Measurements from ENCODE around the gene FGGY.
"Not testable (repeated sequence)": the region's sequence is repeated elsewhere in the genome, so short reads cannot be mapped to it uniquely, and the experiment has no call there.

The FGGY gene

DNA sequence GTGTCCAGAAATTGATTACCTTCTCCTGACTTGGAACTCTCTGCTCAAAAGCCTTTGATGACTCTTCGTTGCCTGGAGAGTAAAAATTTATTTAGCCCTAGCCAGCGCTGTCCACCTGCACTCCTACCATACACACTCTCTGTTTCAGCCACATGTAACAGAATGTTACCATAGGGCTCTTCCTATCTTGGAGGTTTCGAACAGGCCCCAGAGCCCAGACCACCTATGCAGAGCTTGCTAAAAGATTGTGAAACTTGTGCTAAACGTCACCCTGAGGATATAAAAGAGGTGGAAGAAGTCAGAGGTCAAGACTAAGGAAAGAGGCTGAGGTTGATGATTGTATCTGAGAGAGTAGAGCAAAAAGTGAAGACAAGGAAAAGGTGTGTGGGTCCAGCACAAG lies 280.9 kb downstream of the FGGY start:
- DNase-seq (ENCODE audit: low read depth in 3 of 3): no peak

DNA sequence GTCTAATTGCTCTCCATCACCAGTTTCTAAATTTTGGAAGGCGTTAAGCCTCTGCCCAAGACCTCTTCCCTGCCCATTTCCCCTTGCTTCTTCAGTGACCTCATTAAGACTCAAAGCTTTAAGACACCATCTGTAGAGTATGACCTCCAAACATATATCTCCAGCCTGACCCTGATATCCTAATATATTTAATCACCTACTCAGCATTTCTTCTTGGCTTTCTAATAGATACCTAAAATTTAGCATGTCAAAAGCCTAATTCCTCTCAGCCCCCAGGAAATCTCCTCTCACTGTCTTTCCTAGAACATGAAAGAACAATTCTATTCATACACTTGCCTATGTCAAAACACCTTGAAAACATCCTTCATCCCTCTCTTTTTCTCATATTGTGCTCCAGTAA lies 282.3 kb downstream of the FGGY start:
- no peak for DNase-seq (ENCODE audit: low read depth in 3 of 3)

DNA sequence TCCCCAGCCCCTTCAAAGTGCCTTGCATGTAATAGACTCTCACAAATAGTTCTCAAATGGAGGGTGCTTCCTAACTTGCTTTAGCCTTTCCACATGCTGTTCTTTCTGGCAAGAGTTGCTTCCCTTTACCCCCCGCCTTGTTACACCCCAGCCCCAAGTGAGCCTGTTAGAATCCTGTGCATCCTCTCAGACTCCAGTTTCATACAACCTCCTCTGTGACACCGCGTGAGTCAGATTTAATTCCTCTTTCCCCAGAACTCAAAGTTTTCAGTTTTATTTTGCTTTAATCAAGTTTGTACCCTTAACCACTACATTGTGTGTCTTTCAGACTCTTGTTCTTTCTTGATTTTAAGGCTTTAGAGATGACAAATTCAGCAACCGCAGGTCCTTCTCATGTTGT lies 283.4 kb downstream of the FGGY start:
- DNase-seq (ENCODE audit: low read depth in 3 of 3): no peak

DNA sequence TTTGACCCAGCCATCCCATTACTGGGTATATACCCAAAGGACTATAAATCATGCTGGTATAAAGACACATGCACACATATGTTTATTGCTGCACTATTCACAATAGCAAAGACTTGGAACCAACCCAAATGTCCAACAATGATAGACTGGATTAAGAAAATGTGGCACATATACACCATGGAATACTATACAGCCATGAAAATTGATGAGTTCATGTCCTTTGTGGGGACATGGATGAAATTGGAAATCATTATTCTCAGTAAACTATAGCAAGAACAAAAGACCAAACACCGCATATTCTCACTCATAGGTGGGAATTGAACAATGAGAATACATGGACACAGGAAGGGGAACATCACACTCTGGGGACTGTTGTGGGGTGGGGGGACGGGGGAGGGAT lies 295.5 kb downstream of the FGGY start:
- DNase-seq (ENCODE audit: low read depth in 3 of 3): not testable (repeated sequence)

DNA sequence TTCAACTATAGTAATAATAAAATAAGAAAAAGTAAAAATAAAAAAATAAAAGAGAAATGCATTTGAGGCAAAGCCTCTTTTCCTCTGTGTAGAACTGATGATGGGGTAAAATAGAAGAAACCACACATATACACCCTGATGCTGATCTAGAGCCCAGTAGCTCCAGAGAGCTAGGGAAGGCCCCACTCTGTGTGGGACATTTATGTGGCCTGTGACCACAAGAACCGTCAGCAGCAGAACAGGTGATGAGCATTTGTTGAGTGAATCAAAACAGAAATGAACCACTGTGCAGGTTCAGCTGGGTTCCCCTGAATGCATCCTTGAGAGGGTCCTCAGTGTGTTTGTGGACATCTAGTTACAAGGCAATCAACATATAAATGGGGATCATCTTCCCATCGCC lies 296.0 kb downstream of the FGGY start:
- no peak for DNase-seq (ENCODE audit: low read depth in 3 of 3)

DNA sequence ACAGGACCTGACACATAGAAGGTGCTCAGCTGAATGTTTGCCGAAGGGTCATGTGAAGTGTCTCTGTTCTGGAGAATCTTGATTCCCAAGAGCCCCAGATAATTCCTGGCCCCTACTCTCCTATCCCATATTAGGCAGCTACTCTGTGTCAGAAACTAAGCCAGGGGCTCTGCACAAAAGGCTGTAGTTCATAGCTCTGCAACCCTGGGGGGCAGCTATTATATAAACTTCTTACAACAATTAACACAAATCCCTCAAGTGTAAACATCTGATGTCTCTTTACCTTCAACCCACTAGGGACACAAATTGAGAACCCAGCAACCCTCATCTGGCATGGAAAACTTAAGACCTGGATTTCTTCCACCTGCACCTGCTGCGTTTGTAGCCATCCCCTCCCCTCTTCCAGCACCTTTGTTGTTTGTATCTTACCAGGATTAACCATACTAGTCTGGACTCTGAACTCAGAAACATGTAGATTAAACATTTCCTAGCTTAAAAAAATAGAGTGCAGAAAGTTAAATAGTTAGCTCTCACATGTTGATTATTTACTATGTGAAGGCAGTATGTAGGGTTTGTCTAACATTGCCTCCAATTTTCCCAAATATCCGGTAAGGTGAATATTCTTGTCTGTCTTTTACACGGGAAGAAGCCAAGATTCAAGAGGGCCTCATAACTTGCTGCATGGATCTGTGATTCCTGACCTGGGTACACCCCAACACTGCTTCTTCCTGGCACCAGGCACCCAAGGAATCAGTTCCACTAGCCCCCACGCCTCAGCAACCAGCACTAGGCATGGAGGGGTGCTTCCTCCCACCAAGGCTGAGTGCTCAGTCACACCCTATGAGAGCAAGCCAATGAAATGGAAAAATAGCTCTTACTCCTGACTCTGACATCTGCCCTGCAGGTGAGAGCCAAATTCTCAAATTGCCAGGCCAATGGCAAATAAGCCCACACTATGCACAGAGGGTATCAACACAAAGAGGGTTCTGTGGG lies 297.2 kb downstream of the FGGY start:
- no peak for DNase-seq (ENCODE audit: low read depth in 3 of 3)

DNA sequence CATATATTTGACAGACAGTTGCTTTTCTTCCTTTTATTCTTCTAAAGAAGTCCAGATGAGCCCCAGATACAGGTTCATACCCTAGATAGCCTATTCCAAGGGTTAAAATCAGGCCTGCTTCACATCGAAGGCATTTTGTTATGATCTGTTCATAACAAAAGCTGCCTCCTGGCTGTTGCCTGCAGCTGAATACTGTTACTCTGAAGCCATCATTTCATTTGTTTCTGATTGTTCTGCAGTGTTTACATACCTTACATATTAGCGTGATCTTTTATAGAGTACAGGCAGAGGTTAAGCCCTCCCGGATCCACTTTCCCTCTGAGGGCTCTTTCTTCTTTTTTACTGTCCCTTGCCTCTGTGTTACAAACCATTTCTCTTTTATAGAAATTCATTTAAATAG lies 298.9 kb downstream of the FGGY start:
- DNase-seq (ENCODE audit: low read depth in 3 of 3): no peak

DNA sequence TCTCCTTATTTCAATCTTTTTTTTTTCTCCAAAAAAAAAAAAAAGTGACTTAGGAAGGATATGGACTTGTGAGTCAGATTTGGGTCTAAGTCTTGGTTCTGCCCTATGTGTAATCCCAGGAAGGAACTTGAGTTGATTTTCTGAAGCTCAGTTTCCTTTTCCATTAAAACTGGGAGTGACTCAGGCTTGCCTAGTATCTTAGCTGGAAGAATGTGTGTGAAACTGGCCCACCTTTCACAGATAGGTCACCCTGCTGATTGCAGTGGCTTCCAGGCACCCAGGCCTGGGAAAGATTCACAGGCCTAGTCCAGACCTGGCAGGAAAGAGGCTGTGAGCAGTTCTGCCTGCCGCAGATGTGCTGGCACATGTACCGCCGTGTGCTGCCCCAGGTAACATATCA lies 299.5 kb downstream of the FGGY start:
- DNase-seq (ENCODE audit: low read depth in 3 of 3): no peak

DNA sequence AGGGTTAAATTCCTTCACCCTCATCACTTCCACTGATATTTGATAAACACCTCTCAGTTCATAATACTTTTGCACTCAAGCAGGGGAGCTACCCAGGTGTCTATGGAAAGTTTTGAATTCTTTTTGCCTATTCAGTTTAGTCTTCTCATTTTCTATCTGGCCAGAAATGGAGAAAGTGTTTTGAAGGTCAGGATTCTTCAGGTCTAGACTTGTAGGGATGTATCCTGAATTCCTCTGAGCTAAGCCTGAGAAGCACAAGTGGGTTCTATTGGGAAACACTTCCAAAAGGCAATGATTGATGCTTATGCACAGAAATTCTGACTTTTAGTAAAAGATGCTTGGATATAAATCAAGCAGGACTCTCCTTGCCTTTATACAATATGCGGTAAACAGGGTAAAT lies 300.1 kb downstream of the FGGY start:
- DNase-seq (ENCODE audit: low read depth in 3 of 3): no peak

DNA sequence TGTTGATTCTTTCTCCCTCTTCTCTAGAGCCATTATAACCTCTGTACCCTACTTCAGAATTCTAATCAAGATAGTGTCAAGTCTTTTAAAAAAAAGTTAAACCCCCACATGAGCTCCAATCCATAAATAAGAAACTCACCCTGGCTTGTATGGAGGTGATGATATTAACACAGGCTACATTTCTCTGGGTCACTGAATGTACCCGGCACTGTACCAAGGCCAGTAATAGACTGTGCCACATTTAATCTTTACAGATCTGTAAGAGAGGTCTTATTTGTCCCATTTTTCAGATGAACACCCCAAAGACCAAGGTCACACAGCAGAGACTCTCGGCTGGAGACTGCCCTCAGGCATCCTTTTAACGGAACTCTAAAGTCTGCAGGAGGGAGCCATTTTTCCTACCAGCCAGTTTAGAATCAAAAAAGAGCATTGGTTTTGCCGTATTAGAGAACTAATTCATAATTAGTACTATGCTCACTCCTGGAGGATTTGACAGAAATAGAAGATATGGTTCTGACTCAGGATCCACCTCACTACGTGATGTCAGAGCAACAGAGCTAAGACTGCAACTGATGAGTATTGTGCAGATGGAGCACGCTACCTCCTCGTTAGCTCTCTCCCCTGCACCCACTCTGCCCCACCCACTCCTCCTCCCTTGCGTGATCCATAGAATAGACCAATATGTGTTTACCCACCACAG lies 300.7 kb downstream of the FGGY start:
- DNase-seq (ENCODE audit: low read depth in 3 of 3): no peak

DNA sequence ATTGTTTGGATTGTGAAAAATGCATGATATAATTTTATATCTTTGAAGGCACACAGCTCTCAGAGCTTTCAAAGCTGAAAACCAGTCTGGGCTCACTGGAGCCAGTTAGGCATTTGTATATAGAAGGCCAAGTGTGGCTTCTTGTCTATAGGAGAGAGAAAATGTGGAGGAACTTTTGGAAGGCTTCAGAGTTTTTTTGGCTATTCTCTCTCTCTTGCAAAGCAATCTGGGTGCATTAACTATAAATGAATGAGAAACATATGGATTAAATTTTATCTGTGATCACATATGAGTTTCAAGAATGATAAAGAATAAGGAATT lies 301.2 kb downstream of the FGGY start:
- DNase-seq (ENCODE audit: low read depth in 3 of 3): no peak

DNA sequence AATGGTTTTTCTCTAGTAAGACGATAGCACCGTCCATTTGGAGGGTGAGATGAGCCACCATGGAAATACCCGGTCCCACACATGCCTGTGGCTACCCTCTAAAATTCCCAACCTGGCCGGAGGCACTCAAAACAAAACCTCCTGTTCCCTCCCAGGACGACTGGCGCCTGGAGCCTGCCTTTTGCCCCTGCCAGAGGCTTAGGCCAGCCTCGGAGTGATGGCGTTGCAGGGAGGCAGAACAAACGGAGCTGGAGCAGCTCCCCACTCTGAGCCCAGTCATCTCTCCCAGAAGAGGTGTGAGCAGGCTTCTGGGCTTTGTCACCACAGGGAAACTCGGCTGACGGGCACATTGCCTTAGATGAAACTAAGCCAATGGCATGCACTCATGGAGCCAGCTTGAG lies 304.1 kb downstream of the FGGY start:
- no peak for DNase-seq (ENCODE audit: low read depth in 3 of 3)

DNA sequence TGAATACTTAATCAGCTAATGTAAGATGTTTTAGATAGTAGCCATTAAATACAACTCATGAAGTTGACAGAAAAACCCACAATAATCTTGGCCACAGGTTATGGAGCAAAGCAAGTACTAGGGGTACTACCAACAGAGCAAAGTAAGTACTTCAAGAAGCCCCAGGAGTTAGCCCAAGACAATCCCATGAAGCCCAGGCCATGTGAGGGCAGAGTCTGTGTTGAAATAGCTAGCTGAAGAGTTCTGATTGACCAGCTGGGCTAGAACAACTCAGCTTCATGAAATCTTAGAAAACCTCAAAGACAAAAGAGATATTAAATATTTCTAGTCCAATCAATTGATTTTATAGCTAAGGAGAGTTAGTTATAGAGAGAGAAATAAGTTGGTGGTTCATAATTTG lies 304.9 kb downstream of the FGGY start:
- no peak for DNase-seq (ENCODE audit: low read depth in 3 of 3)

DNA sequence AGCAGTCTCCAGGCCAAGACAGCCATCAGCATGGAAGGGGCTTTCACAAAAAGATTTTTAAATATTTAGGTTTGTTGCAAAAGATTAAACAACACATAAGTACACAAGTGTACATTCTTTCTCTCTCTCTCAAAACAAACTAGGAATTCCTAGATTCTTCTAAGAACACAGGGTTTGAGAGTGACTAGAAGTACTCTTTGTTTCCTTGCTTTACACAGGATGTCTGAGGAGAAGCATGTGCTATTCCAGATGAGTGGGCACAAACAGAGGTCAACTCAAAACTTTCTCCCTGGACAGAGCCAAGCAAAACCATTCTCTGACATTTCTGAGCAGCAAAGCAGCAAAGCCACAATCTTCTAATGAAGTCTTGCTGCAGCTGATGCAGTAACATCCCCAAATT lies 307.3 kb downstream of the FGGY start:
- DNase-seq (ENCODE audit: low read depth in 3 of 3): no peak

DNA sequence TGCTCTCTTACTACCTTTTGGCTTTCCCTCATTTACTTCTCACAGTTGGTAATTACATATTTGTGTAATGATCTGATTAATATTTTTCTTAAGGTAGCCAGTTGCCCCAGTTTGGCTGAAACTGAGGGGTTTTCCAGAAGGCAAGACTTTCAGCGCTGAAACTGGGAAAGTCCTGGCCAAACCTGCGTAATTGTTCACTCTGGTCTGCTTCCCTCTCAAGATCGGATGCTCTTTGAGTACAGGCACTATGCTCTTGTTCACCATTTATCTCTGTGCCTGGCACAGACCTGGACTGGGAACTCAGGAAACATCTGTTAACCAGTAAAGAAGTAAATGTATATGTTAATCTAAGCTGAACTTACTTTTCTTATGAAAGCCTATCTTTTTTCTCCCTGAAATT lies 308.3 kb downstream of the FGGY start:
- DNase-seq (ENCODE audit: low read depth in 3 of 3): no peak

DNA sequence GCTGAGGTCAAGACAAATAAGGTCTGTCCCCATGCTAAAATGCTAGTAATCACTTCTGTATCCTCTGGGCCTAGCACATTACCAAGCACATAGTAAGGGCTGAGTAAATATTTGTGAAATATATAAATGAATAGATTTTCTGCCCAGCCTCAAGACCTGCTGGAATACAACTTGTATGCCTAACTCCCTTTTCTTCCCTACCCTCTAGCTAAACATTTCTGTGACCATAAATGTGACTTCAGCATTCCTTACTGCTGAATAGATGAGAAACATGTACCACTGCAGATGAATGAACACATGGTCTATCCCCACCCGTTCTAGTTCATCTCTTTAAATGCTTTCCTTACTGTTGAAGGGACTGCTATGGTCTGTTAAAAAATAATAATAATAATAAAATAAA lies 308.9 kb downstream of the FGGY start:
- no peak for DNase-seq (ENCODE audit: low read depth in 3 of 3)

DNA sequence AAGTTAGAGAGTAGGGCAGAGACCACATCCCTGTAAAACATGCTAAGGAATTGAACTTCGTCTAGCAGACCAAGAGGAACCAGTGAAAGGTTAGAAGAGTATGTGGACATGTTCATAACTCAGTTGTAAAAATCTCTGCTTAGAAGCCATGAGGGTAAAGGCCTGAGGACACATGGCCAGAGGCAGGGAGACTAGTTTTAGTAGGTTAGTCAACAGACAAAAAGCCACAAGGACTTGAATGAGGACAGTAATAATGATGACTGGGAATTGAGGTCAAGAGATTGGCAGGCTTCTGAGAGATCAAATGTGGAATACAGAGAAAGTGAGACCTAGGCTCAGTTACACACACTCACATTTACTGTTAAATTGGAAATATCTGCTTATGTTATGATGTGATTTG lies 312.4 kb downstream of the FGGY start:
- no peak for DNase-seq (ENCODE audit: low read depth in 3 of 3)

DNA sequence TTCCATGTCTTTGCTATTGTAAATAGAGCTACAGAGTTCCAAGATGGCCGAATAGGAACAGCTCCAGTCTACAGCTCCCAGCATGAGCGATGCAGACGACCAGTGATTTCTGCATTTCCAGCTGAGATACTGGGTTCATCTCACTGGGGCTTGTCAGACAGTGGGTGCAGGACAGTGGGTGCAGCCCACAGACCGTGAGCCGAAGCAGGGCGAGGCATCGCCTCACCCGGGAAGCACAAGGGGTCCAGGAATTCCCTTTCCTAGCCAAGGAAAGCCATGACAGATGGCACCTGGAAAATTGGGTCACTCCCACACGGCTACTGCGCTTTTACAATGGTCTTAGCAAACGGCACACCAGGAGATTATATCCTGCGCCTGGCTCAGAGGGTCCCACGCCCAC lies 313.6 kb downstream of the FGGY start:
- DNase-seq (ENCODE audit: low read depth in 3 of 3): not testable (repeated sequence)

DNA sequence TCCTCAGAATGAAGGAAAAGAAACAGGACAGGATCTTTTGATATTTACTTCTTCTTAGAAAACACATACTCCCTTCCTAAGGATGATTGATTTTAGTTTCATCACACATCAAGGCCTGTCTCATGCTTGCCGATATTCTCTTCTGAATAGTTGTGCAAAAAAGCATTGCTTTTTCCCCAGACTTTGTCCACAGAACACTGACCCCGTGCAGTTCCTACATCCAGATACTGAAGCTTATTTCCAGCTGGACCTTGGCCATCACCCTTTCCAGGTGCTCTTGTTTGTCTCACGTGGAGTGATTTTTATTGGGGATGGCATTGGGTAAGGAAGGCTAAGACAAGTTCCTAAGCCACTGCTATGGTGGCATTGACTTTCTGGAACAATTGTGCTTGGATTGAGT lies 320.5 kb downstream of the FGGY start:
- no peak for DNase-seq (ENCODE audit: low read depth in 3 of 3)

DNA sequence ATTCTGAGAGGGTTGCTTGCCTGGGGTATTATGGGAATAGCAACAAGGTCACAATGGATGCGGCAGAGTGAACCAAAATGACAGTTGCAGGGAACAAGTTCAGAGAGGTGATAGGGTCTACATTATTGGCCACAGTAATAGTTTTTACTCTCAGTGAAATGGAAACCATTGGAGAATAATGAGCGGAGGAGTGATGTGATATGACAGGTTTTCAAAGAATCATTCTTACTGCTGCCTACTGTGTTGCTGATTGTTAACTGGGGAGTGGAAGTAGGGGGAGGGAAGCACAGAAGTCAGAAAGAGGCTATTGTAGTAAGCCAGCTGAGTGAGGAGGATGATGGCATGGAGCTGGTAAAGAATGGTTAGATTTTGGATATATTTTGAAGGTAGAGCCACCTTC lies 322.7 kb downstream of the FGGY start:
- no peak for DNase-seq (ENCODE audit: low read depth in 3 of 3)

DNA sequence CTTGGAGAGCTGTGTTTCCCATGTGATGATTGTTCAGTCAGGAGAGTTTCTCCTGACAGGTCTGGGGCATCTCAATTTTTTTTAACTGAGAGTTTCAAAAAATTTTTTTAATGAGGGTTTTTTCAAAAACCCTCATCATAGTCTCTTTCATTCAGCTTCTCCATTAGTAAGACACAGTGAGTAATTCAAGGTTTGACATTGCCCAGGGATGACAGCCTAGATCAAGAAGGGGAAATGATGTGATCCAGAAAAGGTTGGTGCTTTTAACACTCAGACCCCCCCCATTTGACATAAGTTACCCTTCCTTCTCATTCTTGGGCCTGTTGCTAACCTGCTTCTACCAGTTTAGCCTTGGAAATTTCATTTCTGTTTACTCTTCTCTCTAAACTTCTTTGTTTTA lies 328.5 kb downstream of the FGGY start:
- no peak for DNase-seq (ENCODE audit: low read depth in 3 of 3)

DNA sequence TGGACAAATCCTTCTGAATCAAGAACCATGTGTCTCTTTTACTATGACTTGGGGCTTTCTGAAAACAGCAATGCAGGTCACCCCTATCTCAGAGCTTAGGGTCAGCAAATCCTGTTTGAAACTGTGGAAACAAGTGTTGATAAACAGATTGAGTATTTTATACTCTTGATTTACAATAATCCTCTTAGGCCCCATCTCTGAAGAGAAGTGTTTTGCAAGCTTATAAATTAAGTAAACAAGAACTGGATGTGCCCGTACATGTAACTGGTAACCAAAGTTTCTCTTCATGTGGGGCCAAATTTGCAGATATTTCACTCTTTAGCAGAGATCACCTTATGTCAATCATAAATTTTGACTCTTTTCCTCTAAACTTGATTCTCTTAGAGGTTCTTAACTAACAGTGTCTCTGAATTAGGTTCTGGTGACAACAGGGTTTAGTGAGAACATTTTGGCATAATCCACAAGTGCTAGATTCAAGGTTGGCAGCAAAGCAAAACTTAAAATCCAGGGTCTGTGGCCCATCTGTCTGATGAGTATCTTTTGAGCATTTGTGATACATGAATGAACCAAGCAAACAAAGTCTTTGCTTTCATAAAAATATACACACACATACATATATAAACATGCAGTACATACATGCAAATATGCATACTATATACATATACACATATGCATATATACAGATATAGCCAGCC lies 334.8 kb downstream of the FGGY start:
- DNase-seq (ENCODE audit: low read depth in 3 of 3): no peak

DNA sequence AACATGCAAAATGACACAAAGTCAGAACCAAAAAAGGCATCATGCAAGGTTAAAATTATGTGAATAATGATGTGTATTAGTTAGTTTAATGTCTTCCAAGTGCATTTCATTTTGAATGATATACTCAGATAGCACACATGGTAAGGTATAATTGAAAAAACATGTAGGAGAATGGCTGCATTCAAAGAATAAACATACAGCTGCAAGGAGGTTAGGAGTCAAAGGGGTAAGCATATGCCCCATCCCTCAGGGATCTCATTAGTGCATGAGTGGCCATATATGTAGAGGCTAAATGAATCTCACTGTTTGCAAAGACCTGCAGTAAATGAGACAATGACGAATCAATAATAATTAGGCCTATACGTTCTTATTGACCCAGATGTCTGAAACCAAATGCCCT lies 338.2 kb downstream of the FGGY start:
- no peak for DNase-seq (ENCODE audit: low read depth in 3 of 3)
